Measurements from ENCODE around the gene PET100.
A peak's percentile ranks its signal among the peaks of the same experiment; 100 is the strongest.

Gene PET100
- 4.3 to 11.1 (median 6.1) reads per million in 9 experiments for total RNA-seq

GRCh38 chr19:7629347-7630054 is at the start of gene PET100, which contains the start of gene XAB2:
PET100 (plus strand) TSS chr19:7629793; CDS start chr19:7629834, 41 bp downstream.
XAB2 (minus strand) TSS chr19:7629545; CDS start chr19:7629527, 18 bp downstream.
- H3K36me3 Mint-ChIP-seq (ENCODE audit: insufficient read depth) = peaks cover 63% of the 10 kb centered on the region
- peak; percentile 98 for ATAC-seq (replicated peaks)
- peaks cover 31 to 32% of the 10 kb centered on the region in 2 donors for H3K4me1 Mint-ChIP-seq (ENCODE audit: low read depth in 2 of 2)
- no peaks in the 10 kb centered on the region for H3K9me3 Mint-ChIP-seq
- H3K27ac Mint-ChIP-seq = peak within 1 kb of the TSS; percentile 99 to 100
- H3K4me3 Mint-ChIP-seq = peak within 1 kb of the TSS; percentile 94 to 95
- no peaks in the 10 kb centered on the region for H3K27me3 Mint-ChIP-seq
- peak; percentile 92 to 96 (median 94) for DNase-seq

GRCh38 chr19:7582446-7582845 is 47.1 kb upstream of the PET100 start:
- Mint-ChIP-seq H3K27me3 (peaks cover 21 to 22% of the 10 kb centered on the region in 2 donors), H3K4me3 (no peak overlapping the region), H3K27ac (no peak overlapping the region), H3K9me3 (no peaks in the 10 kb centered on the region), H3K4me1 (ENCODE audit: low read depth in 2 of 2) (peaks cover 0 to 1% of the 10 kb centered on the region in 2 donors), H3K36me3 (ENCODE audit: insufficient read depth) (no peaks in the 10 kb centered on the region)
- ATAC-seq (replicated peaks) (no peak), DNase-seq (no peak)

- H3K9me3 Mint-ChIP-seq = no peaks in the 10 kb centered on the region
- H3K4me1 Mint-ChIP-seq (ENCODE audit: low read depth in 2 of 2) = no peaks in the 10 kb centered on the region
- DNase-seq = no peak
- no peak overlapping the region for H3K27ac Mint-ChIP-seq
- H3K36me3 Mint-ChIP-seq (ENCODE audit: insufficient read depth) = no peaks in the 10 kb centered on the region
- H3K4me3 Mint-ChIP-seq = no peak overlapping the region
- ATAC-seq (replicated peaks) = no peak
- peaks cover 29 to 43% of the 10 kb centered on the region in 2 donors for H3K27me3 Mint-ChIP-seq
Observed at GRCh38 chr19:7589822-7590221, 39.8 kb upstream of the PET100 start.

GRCh38 chr19:7590256-7590655 is 39.3 kb upstream of the PET100 start:
- ATAC-seq (replicated peaks) (no peak), DNase-seq (no peak)
- Mint-ChIP-seq H3K36me3 (ENCODE audit: insufficient read depth) (no peaks in the 10 kb centered on the region), H3K27ac (no peak overlapping the region), H3K4me3 (no peak overlapping the region), H3K9me3 (no peaks in the 10 kb centered on the region), H3K27me3 (peaks cover 33 to 47% of the 10 kb centered on the region in 2 donors), H3K4me1 (ENCODE audit: low read depth in 2 of 2) (peaks cover 0 to 2% of the 10 kb centered on the region in 2 donors)

- Mint-ChIP-seq H3K27me3 (peaks cover 59 to 70% of the 10 kb centered on the region in 2 donors), H3K9me3 (no peaks in the 10 kb centered on the region), H3K4me1 (ENCODE audit: low read depth in 2 of 2) (peaks cover 4 to 5% of the 10 kb centered on the region in 2 donors), H3K27ac (no peak within 1 kb of the TSS), H3K4me3 (peak within 1 kb of the TSS; percentile 73 to 78), H3K36me3 (ENCODE audit: insufficient read depth) (peaks cover 3% of the 10 kb centered on the region)
- ATAC-seq (replicated peaks) (peak; percentile 76), DNase-seq (peak in 1 of 3 experiments; percentile 23)
Observed at GRCh38 chr19:7595466-7596133, 34.0 kb upstream of the PET100 start, which contains the start of gene CAMSAP3. CAMSAP3 (plus strand) TSS chr19:7595863; CDS start chr19:7596003, 140 bp downstream.

GRCh38 chr19:7596211-7596937 is 33.2 kb upstream of the PET100 start:
- DNase-seq = no peak
- H3K4me3 Mint-ChIP-seq = peak overlapping the region; percentile 73 to 78
- H3K36me3 Mint-ChIP-seq (ENCODE audit: insufficient read depth) = peaks cover 3% of the 10 kb centered on the region
- ATAC-seq (replicated peaks) = peak; percentile 29
- H3K27ac Mint-ChIP-seq = no peak overlapping the region
- peaks cover 54 to 63% of the 10 kb centered on the region in 2 donors for H3K27me3 Mint-ChIP-seq
- peaks cover 4 to 5% of the 10 kb centered on the region in 2 donors for H3K4me1 Mint-ChIP-seq (ENCODE audit: low read depth in 2 of 2)
- H3K9me3 Mint-ChIP-seq = no peaks in the 10 kb centered on the region

- DNase-seq (no peak), ATAC-seq (replicated peaks) (no peak)
- Mint-ChIP-seq H3K36me3 (ENCODE audit: insufficient read depth) (peaks cover 3% of the 10 kb centered on the region), H3K9me3 (no peaks in the 10 kb centered on the region), H3K27me3 (peaks cover 59 to 69% of the 10 kb centered on the region in 2 donors), H3K27ac (no peak overlapping the region), H3K4me3 (no peak overlapping the region), H3K4me1 (ENCODE audit: low read depth in 2 of 2) (peaks cover 4 to 5% of the 10 kb centered on the region in 2 donors)
Observed at GRCh38 chr19:7597689-7598088, 31.9 kb upstream of the PET100 start.

GRCh38 chr19:7598180-7598579 is 31.4 kb upstream of the PET100 start:
- no peaks in the 10 kb centered on the region for H3K9me3 Mint-ChIP-seq
- H3K27me3 Mint-ChIP-seq = peaks cover 56 to 67% of the 10 kb centered on the region in 2 donors
- no peak overlapping the region for H3K4me3 Mint-ChIP-seq
- H3K27ac Mint-ChIP-seq = no peak overlapping the region
- peaks cover 3% of the 10 kb centered on the region for H3K36me3 Mint-ChIP-seq (ENCODE audit: insufficient read depth)
- no peak for ATAC-seq (replicated peaks)
- peaks cover 4 to 5% of the 10 kb centered on the region in 2 donors for H3K4me1 Mint-ChIP-seq (ENCODE audit: low read depth in 2 of 2)
- no peak for DNase-seq

- Mint-ChIP-seq H3K4me1 (ENCODE audit: low read depth in 2 of 2) (peaks cover 0 to 7% of the 10 kb centered on the region in 2 donors), H3K27ac (no peak overlapping the region), H3K4me3 (no peak overlapping the region), H3K36me3 (ENCODE audit: insufficient read depth) (peaks cover 3% of the 10 kb centered on the region), H3K9me3 (peaks cover 0 to under 1% of the 10 kb centered on the region in 2 donors), H3K27me3 (peaks cover 54 to 64% of the 10 kb centered on the region in 2 donors)
- ATAC-seq (replicated peaks) (no peak), DNase-seq (no peak)
Observed at GRCh38 chr19:7600721-7601120, 28.9 kb upstream of the PET100 start.

- ATAC-seq (replicated peaks) = no peak
Observed at GRCh38 chr19:7602240-7602934, 27.2 kb upstream of the PET100 start.

GRCh38 chr19:7602935-7603497 is 26.6 kb upstream of the PET100 start:
- peaks cover 0 to 1% of the 10 kb centered on the region in 2 donors for H3K9me3 Mint-ChIP-seq
- peaks cover 1% of the 10 kb centered on the region for H3K36me3 Mint-ChIP-seq (ENCODE audit: insufficient read depth)
- peaks cover 42 to 59% of the 10 kb centered on the region in 2 donors for H3K27me3 Mint-ChIP-seq
- ATAC-seq (replicated peaks) (no peak), DNase-seq (no peak)
- H3K4me3 Mint-ChIP-seq = no peak overlapping the region
- H3K4me1 Mint-ChIP-seq (ENCODE audit: low read depth in 2 of 2) = peaks cover 0 to 3% of the 10 kb centered on the region in 2 donors
- no peak overlapping the region for H3K27ac Mint-ChIP-seq

More at GRCh38 chr19:7602240-7602934, 27.2 kb upstream of the PET100 start:
- peaks cover 0 to 3% of the 10 kb centered on the region in 2 donors for H3K4me1 Mint-ChIP-seq (ENCODE audit: low read depth in 2 of 2)
- H3K27me3 Mint-ChIP-seq = peaks cover 49 to 65% of the 10 kb centered on the region in 2 donors
- no peak for DNase-seq
- H3K27ac Mint-ChIP-seq = no peak overlapping the region
- H3K9me3 Mint-ChIP-seq = peaks cover 0 to 1% of the 10 kb centered on the region in 2 donors
- no peak overlapping the region for H3K4me3 Mint-ChIP-seq
- peaks cover 3% of the 10 kb centered on the region for H3K36me3 Mint-ChIP-seq (ENCODE audit: insufficient read depth)

GRCh38 chr19:7603919-7604318 is 25.7 kb upstream of the PET100 start:
- Mint-ChIP-seq H3K27ac (no peak overlapping the region), H3K9me3 (peaks cover 0 to 1% of the 10 kb centered on the region in 2 donors), H3K27me3 (peaks cover 33 to 50% of the 10 kb centered on the region in 2 donors), H3K4me1 (ENCODE audit: low read depth in 2 of 2) (peaks cover 0 to 3% of the 10 kb centered on the region in 2 donors), H3K36me3 (ENCODE audit: insufficient read depth) (no peaks in the 10 kb centered on the region), H3K4me3 (no peak overlapping the region)
- DNase-seq = no peak
- no peak for ATAC-seq (replicated peaks)

All from effector memory CD8-positive, alpha-beta T cell (primary cell).